Measurements from ENCODE around the gene TES. TPM values are rescaled to one million over a fixed set of nuclear protein-coding genes. Genes with fewer than 3 reads are reported as not detected.

Gene TES
- total and polyA plus RNA-seq, 9 of the 15 experiments (the other 6 are each of a cell fraction or from before 2014, with no cell fraction given) = 20.7 to 61.6 (median 53.8) TPM

DNA sequence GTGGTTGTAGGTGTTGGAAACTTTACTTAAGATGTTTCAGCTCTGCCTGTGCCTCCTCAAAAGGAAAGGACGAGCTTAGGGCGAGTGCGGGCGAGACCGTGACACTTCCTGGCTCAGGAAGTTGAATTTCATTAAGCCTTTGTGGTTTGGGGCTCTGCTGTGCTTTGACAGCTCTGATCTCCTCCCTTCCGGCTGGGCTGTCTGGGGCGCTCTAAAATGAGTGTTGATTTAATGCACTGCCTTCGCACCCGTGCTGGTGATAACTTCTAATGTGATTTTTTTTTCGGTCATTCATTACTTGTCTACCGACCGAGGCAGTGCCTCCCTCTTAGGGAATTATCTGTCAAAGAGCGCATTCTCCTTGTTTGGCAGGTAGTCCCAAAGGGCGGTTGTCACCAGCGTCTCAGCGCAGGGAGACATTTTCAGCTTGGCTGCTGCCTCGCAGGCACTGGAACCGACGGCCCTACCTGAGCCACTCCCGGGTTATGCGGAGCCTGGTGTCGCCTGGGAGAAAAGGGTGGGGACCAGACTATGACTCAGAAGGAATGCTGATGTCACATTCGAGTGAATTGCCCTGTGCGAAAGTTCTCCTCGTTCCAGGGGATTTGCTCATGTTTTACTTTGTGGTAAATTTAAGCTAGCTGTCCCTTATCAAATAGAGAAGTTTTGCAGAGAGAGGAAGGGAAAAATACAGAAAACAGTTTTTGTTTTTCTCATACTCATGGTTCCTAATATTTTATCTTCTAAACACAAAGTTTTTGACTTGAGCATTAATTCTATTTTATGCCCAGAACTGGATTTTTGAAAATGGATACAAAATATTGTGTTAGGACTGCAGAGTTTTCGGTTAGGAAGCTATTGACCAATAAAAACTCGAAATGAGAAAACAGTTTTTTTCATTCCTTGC, 920 bp downstream of the TES start (continued):
- TF ChIP-seq MGA (IDR thresholded peaks at IDR 0.05) (peak; percentile 80), ETV5 (CRISPR knock-in tag; IDR thresholded peaks at IDR 0.05; ENCODE audit: low read depth) (peak; percentile 97), POLR2AphosphoS5 (IDR thresholded peaks at IDR 0.05; ENCODE audit: control insufficient read depth, insufficient read depth, low read depth, low read length) (peak; percentile 65; the same call in 1 of the 2 replicates), ZNF512 (tag; IDR thresholded peaks at IDR 0.05) (peak; percentile 51; the same call in 1 of the 2 replicates), PREB (CRISPR knock-in tag; IDR thresholded peaks at IDR 0.05) (no peak), ZNF830 (CRISPR knock-in tag; IDR thresholded peaks at IDR 0.05) (peak; percentile 85; the same call in 1 of the 2 replicates), TCF3 (CRISPR knock-in tag; IDR thresholded peaks at IDR 0.05) (peak; percentile 44), ZNF384 (IDR thresholded peaks at IDR 0.05; ENCODE audit: low read depth, low read length) (0 out of 2 replicates have a peak, but pooled peaks have one; percentile 4), KDM1A (IDR thresholded peaks at IDR 0.05) (peak in 1 of 2 experiments; percentile 33; a peak in 1 of 4 replicates)
- TF ChIP-seq, protein P1, sequence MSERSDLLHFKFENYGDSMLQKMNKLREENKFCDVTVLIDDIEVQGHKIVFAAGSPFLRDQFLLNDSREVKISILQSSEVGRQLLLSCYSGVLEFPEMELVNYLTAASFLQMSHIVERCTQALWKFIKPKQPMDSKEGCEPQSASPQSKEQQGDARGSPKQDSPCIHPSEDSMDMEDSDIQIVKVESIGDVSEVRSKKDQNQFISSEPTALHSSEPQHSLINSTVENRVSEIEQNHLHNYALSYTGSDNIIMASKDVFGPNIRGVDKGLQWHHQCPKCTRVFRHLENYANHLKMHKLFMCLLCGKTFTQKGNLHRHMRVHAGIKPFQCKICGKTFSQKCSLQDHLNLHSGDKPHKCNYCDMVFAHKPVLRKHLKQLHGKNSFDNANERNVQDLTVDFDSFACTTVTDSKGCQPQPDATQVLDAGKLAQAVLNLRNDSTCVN (CRISPR knock-in tag; IDR thresholded peaks at IDR 0.05) = 0 out of 2 replicates have a peak, but pooled peaks have one; percentile 2

Data from K562 (cell line).